GOT3 (cell line): ENCODE data around the gene ARHGEF7.

Experiments
- DNase-seq: peaks from one replicate; lab custom pipeline; 2025; ENCODE audit warnings: mixed read lengths; lab: John Stamatoyannopoulos, UW

ARHGEF7 gene

GRCh38 chr13:111303559-111303958 lies 188.4 kb downstream of the ARHGEF7 start:
- DNase-seq: no peak

GRCh38 chr13:111304041-111304544 lies 189.0 kb downstream of the ARHGEF7 start:
- DNase-seq: no peak

GRCh38 chr13:111304603-111305289 lies 189.6 kb downstream of the ARHGEF7 start:
- no peak for DNase-seq

- no peak for DNase-seq
Observed at GRCh38 chr13:111312944-111313590, 198.0 kb downstream of the ARHGEF7 start.

- DNase-seq: no peak
Observed at GRCh38 chr13:111313911-111314425, 198.9 kb downstream of the ARHGEF7 start.

GRCh38 chr13:111314852-111315251 lies 199.7 kb downstream of the ARHGEF7 start:
- no peak for DNase-seq

GRCh38 chr13:111315347-111315995 lies 200.4 kb downstream of the ARHGEF7 start:
- DNase-seq: no peak

GRCh38 chr13:111316161-111316730 lies 201.1 kb downstream of the ARHGEF7 start:
- no peak for DNase-seq

- DNase-seq: no peak
Observed at GRCh38 chr13:111317042-111317550, 202.0 kb downstream of the ARHGEF7 start.

GRCh38 chr13:111317571-111318345 lies 202.6 kb downstream of the ARHGEF7 start:
- DNase-seq: no peak

GRCh38 chr13:111318386-111318785 lies 203.3 kb downstream of the ARHGEF7 start:
- no peak for DNase-seq

GRCh38 chr13:111319521-111319920 lies 204.4 kb downstream of the ARHGEF7 start:
- no peak for DNase-seq

- no peak for DNase-seq
Observed at GRCh38 chr13:111319998-111320911, 205.1 kb downstream of the ARHGEF7 start, which contains the start of gene TEX29. Gene TEX29 (plus strand): TSS chr13:111320642. CDS start chr13:111320891, 249 bp downstream.

- no peak for DNase-seq
Observed at GRCh38 chr13:111322001-111322915, 207.1 kb downstream of the ARHGEF7 start.

- no peak for DNase-seq
Observed at GRCh38 chr13:111322916-111323331, 207.8 kb downstream of the ARHGEF7 start.

GRCh38 chr13:111323549-111323948 lies 208.4 kb downstream of the ARHGEF7 start:
- DNase-seq: no peak

- DNase-seq: no peak
Observed at GRCh38 chr13:111323950-111324651, 209.0 kb downstream of the ARHGEF7 start.

GRCh38 chr13:111324736-111325135 lies 209.6 kb downstream of the ARHGEF7 start:
- DNase-seq: no peak
